ENCODE measurements around the gene MCU.
"Not testable (repeated sequence)": the region's sequence is repeated elsewhere in the genome, so short reads cannot be mapped to it uniquely, and the experiment has no call there.

Gene MCU

DNA sequence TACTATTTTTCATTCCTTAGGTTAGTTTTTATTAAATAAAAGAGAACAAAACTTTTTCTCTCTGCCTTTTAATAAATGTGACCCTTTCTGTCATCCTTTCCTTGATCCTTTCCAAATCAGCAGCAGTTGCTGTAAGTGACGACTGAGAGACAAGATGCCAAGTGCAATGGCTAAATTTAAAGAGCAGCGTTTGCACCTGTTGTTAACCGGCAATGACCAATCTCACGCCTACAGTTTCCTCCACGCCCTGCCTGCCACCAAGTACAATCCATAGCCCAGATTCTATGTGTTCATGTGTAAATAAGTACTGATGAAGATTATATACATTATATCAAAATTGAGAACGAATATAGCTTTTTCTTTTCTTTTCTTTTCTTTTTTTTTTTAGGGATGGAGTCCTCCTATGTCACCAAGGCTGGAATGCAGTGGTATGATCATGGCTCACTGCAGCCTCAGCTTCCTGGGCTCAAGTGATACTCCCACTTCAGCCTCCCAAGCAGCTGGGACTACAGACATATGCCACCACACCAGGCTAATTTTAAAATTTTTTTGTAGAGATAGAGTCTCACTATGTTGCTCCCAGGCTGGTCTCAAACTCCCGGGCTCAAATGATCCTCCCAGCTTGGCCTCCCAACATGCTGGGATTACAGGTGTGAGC is 6.5 kb upstream of the MCU start:
- ChIA-PET POLR2A (no interaction called here), CTCF (interaction anchor here (1.3 to 2.1 kb wide), 2 partner anchors 10 to 16 kb away, joined by 3 to 7 read pairs; no protein-coding TSS in a partner anchor)
- DNase-seq (ENCODE audit: extremely low spot score): peak; percentile 41

DNA sequence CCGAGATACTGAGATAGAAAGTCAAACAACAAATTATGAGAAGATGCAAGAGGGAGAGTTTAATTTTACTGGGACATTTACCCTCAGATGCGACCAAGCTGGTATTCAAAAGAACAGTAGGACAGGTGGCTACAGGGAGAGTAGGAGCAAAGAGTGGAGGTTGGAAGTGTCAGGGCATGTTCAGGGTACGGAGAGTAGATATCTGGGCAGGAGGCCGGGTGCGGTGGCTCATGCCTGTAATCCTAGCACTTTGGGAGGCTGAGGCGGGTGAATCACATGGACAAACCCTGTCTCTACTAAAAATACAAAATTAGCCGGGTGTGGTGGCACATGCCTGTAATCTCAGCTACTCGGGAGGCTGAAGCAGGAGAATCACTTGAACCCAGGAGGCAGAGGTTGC is 5.5 kb upstream of the MCU start:
- ChIA-PET POLR2A (interaction anchor here (0.6 kb wide), 1 partner anchor 18 kb away, joined by 3 read pairs; no protein-coding TSS in a partner anchor), CTCF (interaction anchor here (1.3 to 2.1 kb wide), 2 partner anchors 9 to 17 kb away, joined by 3 to 7 read pairs; no protein-coding TSS in a partner anchor)

More for the DNA sequence above, 6.5 kb upstream of the MCU start:
- TF ChIP-seq, protein P1, sequence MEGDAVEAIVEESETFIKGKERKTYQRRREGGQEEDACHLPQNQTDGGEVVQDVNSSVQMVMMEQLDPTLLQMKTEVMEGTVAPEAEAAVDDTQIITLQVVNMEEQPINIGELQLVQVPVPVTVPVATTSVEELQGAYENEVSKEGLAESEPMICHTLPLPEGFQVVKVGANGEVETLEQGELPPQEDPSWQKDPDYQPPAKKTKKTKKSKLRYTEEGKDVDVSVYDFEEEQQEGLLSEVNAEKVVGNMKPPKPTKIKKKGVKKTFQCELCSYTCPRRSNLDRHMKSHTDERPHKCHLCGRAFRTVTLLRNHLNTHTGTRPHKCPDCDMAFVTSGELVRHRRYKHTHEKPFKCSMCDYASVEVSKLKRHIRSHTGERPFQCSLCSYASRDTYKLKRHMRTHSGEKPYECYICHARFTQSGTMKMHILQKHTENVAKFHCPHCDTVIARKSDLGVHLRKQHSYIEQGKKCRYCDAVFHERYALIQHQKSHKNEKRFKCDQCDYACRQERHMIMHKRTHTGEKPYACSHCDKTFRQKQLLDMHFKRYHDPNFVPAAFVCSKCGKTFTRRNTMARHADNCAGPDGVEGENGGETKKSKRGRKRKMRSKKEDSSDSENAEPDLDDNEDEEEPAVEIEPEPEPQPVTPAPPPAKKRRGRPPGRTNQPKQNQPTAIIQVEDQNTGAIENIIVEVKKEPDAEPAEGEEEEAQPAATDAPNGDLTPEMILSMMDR (IDR thresholded peaks at IDR 0.05; ENCODE audit: control extremely low read depth, extremely low read depth, low read depth, missing control alignments): no peak

DNA sequence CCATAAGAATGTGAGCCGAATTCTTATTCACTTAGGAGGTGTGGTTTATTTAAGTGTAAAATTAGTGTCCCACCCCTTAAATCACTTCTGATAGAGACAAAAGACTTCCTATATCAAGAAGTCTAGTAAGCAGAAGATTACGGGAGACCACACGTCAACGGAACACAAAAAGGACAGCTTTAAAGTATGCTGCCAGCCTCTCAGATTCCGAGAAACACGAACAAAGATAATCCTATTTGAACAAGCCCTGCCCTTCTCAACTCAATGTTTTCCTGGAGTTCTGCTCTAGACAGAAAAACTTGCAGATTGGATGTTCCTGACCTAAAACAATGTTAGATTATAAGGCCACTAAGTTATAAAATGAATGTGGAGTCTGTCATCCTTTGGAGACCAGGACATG is 4.9 kb upstream of the MCU start:
- TF ChIP-seq, protein P1 (IDR thresholded peaks at IDR 0.05; ENCODE audit: control extremely low read depth, extremely low read depth, low read depth, missing control alignments): no peak
- DNase-seq (ENCODE audit: extremely low spot score): no peak
- POLR2A ChIA-PET: no interaction called here
- CTCF ChIA-PET: interaction anchor here (0.9 kb wide), 1 partner anchor 322 kb away, joined by 3 read pairs; no protein-coding TSS in a partner anchor

More for the DNA sequence above, 5.5 kb upstream of the MCU start:
- DNase-seq (ENCODE audit: extremely low spot score): not testable (repeated sequence)

DNA sequence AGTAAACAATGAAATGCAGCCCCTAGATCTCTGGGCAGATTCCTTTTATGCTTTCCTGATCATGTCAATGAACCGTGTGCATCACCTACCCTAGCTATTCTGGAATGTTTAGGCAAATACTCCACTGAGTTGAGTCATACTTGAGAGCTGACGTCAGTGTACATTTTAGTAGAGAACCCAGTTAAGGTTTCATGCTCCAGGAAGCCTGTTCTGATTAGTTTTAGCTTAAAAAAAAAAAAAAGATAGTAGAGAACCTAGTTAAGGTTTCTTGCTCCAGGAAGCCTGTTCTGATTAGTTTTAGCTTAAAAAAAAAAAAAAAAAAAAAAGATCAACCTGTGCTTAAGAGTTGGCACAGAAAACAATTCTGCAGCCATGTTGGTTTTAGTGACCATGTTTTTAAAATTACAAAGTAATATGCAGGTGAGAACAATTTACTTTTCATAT is 3.7 kb upstream of the MCU start:
- CTCF ChIA-PET: no interaction called here
- DNase-seq (ENCODE audit: extremely low spot score): no peak
- TF ChIP-seq, protein P1 (IDR thresholded peaks at IDR 0.05; ENCODE audit: control extremely low read depth, extremely low read depth, low read depth, missing control alignments): no peak
- POLR2A ChIA-PET: interaction anchor here (0.6 kb wide), 1 partner anchor 371 kb away, joined by 4 read pairs; no protein-coding TSS in a partner anchor

DNA sequence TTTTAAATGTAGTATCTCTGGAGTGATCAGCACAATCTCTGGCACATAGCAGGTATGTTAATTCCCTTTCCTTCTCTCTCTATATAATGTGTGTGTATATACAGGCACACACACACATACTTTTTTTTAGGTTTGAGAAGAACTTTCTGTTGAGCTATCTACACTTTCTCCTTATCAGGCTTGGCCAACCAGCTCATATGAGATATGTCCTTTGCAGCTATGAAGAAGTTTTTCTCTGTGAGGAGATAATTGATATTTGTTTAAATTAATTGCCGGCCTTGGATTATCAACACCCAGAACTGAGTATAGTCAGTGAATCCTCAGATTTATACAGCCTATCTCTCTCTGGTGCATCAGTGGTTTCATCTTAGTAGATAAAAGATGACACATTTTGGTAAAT is 2.3 kb upstream of the MCU start:
- DNase-seq (ENCODE audit: extremely low spot score): no peak
- ChIA-PET CTCF (interaction anchor here (1.0 kb wide), 1 partner anchor 9 kb away, joined by 3 read pairs; no protein-coding TSS in a partner anchor), POLR2A (no interaction called here)
- TF ChIP-seq, protein P1 (IDR thresholded peaks at IDR 0.05; ENCODE audit: control extremely low read depth, extremely low read depth, low read depth, missing control alignments): no peak

DNA sequence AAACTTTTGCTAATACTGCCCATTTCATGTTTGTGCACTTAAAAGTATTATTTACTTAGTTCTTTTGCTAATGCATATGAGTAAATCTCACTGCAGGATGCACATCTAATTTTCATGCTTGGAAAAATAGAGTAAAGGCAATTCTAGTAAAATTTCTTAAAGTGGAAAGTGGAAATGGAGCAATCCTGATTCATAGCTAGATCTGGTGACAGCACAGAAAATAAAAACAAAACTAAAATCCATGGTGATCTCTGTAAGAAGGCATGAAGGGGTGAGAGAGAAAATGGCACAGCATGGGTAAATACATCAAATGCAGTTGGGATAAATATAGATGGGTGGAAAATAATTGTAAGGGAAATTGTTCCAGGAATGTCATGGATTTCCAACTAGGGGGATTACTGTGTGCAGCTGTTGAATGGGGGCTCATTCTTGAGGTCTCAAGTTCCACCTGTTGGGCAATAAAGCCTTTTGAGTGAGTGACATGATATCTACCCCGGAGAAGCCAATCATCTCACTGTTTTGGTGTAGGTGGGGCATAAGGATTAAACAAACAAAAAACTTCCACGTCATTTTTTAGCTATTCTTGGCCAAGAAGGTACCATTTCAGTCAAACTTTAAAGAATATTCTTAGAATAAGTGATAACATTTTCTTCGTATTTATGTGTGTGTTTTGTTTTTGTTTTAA is 1.7 kb upstream of the MCU start:
- TF ChIP-seq, protein P1 (IDR thresholded peaks at IDR 0.05; ENCODE audit: control extremely low read depth, extremely low read depth, low read depth, missing control alignments): no peak
- DNase-seq (ENCODE audit: extremely low spot score): no peak
- POLR2A ChIA-PET: no interaction called here
- CTCF ChIA-PET: no interaction called here

DNA sequence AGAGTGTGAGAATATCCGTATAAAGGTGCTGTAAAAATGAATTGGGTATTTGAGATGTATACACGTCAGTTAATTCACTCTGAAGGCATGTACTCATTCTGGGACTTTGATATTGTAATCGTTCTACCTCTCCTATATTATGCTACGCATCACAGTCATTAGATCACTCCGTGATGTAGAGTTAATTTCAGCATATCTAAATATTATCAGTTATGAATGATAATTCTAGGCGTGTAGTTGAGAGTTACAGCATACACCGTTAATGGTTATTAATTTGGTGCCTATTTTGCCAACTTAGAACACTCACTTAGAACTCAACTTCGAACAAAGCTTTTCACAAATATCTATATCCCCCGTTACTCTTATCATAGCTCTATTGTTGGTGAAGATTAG is 477 bp upstream of the MCU start:
- TF ChIP-seq, protein P1 (IDR thresholded peaks at IDR 0.05; ENCODE audit: control extremely low read depth, extremely low read depth, low read depth, missing control alignments): no peak
- no peak for DNase-seq (ENCODE audit: extremely low spot score)
- ChIA-PET POLR2A (interaction anchor here (0.6 to 0.9 kb wide), 4 partner anchors 12 to 418 kb away, joined by 3 to 6 read pairs (median 4); partner anchors contain the start of genes DDIT4 and MICU1), CTCF (interaction anchor here (0.6 to 1.1 kb wide), 4 partner anchors 9 to 62 kb away, joined by 3 to 5 read pairs (median 3); no protein-coding TSS in a partner anchor)

Data from GM10248 (cell line).